GM21526 (cell line): ENCODE measurements around the gene CPE.

Experiments
- ATAC-seq: cut with Tn5 transposase; IDR thresholded peaks from one replicate; pipeline ENCODE4 v1.9.1; 2021; ENCODE audit warnings: moderate library complexity; ENCODE audit not compliant: unreplicated experiment, low FRiP score

Gene CPE

DNA sequence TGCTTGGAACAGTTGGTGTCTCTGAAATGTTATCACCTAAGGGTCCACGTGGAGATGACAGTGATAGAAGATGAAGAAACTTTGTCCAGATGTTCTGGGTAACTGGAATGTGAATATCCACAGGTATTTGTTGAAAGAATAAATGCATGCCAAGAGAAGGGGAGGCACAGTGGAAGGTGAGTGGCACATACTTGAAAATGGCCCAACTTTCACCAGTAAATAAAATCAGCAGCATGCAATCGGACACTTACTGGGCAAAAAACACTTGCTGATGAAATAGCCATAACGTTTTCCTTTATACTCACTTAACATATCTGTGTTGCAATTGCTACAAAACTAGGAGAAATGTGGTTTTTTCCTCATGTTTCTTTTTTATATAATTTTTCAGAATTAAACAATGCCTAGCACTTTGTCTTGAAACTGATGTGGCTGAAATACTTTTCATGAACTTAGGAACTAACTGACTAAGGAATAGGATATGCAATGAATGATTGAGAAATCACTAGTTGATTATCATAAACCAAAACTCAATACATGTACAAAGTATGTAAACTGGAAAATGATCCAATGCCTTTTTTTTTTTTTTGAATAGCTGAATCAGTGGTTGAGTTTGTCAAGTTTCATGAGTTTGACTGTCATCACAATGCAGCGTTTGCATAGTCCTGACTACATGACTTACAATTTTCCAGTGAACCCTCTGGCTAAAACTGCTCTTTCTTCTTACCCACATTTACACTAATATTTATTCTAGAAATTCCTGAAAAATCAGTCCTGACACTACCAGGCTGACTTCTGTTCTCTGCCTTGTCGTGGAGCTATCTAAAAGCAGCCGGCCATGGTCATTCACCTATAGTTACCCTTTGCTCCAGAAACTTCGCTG, 127.4 kb downstream of the CPE start:
- no peak for ATAC-seq

DNA sequence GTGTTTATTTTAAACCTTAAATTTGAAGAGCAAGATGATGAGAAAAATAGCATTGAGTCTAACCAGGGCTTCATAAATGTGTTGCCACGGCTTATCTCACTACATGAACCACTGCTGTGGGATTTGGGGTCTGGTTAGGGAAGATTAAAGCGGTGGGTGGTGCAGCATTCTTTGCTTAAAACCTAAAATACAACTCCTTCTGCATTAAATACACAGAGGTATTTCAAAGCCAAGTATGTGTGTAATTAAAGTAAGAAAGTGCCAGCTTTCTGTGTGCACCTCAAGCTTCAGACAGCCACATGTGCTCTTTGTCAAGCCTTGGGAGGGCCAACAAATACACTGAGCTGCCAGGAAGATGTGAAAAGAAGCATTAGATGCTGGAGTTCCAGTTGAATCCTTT, 128.0 kb downstream of the CPE start:
- ATAC-seq, result no peak

DNA sequence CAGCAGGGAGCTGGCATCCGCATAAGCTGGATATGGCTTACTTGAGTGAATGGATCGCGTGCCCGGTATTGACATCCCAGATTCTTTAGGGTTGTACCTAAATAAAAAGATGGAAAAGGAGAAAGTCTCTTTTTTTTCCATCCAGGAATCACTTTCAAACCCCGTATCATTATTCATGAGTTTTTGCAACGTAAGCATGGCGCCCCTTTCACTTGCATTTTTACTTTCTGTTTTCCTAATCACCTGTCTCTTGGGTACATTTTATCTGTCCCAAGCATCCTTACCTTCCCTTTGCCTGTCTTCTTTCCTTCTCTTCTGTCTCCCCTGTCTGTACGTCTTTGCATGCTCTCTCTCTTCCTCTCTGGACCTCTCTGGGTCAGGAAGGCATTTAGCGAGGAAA, 128.6 kb downstream of the CPE start:
- no peak for ATAC-seq

DNA sequence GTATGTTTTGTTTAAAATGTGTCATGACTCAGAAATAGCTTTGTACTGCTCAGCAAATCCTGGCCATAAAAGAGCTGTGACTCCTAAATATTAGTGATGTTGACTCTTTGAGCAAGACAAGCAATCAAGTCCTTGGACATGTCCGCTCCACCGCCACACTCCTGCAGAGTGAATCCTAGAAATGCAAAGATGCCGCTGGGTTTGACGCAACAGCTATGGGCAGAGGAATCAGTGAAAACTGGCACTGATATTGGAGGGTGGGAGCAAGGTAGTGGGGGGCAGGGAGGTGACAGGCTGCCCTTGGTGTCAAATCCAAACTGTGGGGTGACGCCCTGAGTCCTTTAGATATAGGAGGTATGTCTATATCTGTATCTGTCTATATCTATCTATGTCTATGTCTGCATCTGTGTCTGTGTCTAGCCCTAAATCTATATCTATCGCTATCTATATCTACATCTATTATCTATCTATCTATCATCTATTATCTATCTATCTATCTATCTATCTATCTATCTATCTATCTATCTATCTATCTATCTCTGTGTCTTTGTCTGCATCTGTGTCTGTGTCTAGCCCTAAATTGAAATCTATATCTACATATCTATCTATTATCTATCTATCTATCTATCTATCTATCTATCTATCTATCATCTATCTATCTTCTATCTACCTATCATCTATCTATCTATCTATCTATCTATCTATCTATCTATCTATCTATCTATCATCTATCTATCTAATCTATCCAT, 129.7 kb downstream of the CPE start:
- ATAC-seq, result no peak

DNA sequence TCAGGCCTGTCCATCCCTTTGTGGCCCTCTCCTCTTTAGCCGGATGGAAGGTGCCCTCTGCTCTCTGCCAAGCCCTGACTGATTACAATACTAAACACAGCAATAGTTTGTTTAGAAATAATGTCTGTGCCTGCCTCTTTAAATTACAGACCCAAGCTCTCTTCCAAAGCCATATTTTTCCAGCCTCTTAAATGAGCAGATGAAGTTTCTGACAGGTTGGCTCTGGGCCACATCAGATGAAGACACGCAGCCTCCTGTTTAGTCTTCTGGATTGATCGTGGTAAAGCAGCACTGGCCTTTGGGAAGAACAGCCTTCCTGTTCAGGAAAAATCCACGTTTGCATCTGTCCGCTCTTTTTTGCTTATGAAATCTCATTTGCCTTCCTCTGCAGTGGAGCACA, 133.6 kb downstream of the CPE start:
- ATAC-seq, result no peak

DNA sequence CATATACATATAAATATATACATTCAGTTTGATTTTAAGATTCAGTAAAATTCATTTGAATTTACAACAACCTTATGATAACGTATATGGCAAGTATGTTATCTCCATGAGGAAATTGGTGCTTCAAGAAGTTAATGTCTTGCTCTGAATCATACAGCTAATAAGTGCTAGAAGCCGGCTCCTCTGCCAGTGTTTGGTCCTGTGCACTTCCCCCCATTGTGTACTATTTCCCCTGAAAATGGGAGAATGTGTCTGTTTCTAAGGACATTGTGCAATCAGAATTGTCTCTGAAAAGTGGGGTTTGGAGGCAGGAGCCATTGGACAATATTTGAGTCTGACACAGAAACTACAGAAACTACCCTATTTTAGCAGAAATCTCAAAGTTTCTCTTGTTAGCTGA, 135.9 kb downstream of the CPE start:
- ATAC-seq, result no peak

DNA sequence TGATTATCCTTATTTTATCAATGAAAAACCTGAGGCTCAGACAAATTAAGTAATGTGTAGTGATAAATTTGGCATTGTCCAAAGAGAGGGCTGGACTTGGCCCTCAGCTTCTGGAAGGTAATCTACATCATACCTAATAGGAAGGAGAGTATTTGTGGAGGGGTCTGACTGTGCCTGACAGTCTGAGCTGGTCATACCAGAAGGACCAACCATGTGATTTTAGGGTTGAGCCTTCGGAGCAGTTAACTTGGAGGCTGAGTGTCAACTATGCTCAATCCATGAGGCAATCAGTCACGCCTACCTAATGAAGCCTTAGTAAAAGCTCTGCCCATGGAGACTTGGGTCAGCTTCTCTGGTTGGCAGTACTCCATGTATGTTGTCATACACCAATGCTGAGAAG, 136.4 kb downstream of the CPE start:
- no peak for ATAC-seq

DNA sequence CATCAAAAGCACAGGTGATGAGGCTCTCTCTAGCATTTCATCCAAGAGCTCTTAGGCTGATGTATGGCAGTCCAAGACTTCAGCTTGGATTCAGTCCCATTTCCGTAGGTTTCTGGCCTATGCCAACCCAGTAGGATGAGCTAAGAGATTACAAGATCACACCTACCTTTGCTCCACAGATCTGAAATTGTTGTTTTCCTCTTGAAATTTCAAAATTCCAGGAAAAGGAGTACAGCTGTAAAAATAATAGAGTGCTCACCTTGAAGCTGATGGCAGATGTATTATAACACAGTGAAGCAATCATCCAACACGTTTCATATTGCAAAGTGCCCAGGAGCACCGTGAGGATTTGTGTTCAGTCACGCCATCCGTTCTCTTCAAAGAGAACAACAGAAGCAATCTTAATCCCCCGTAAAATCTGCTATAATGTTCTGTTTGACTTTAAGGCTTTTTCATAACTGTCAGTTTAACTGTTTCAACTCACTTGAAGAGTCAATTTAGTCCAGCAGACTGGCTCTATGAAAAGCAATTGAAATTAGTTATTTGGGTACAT, 137.5 kb downstream of the CPE start:
- no peak for ATAC-seq

DNA sequence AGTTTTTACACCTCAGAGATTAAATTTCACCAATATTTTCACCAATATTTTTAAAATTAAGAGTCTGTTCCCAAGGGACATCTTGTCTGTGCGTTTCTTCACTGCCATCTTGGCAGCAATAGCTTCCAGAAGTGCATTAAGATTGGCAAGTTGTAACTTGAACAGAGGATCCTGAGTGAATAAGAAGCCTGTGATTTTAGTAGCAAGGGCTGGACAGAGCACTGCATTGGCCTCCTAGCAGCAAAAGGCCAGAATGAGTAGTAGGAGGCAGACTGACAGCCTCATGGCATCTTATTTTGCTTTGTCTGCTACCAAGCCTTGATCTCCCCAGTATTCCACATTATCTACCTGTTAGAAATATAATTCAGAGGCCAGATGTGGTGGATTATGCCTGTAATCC, 138.4 kb downstream of the CPE start:
- ATAC-seq, result no peak

DNA sequence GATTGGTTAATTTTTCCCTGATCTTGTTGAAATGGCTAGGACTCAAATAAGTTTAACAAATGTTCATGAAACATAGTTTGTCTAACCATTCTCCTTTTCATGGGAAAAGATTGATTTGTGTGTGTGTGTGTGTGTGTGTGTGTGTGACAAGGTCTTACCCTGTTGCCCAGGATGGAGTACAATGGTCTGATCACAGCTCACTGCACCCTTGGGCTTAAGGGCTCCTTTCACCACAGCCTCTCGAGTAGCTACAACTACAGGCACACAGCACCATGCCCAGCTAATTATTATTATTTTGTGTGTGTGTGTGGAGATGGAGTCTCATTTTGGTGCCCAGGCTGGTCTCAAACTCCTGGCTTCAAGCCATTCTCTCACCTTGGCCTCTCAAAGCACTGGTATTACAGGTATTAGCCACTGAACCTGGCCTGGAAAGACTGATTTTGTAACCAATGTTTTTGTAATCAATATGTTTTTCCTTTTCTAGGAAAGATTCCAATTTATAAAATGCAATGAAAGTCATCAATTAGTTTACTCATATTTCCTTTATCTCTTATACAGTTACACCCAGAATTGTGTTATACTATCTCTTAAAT, 139.3 kb downstream of the CPE start:
- no peak for ATAC-seq

DNA sequence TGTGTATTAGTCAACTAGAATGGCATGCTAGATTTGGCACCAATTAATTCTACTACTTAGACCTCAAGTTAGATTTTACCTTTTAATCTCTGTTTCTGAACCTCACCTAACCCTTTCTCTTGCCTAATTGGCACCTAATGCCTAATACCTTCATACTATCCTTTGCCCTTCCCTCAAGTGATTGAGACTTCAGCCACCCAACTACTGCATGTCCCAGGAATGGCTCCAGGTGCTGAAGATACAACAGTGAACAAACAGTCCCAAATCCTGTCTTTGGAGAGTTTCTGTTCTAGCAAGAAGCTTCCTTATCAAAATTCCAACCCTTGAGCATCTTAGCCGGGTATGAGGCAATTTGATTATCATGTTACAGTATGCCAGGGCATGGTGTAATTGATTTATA, 139.9 kb downstream of the CPE start:
- ATAC-seq, result no peak

DNA sequence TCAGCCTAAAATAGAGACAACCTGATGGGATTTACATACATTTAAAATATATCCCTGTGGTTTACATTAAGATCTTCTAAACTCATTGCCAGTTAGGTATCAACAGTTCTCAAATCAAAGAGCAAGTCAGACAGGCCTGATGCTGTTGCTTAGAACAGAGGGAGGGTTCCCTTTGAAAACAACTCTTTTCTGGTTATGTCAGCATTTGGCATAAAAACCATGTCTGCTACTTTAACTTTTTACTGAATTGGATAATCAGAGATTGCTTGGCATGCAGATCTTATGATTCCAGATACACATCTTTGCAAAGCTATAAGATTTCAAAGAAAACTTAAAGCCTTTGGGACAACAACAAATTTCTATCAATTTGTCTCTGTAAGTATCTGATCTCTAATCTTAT, 140.8 kb downstream of the CPE start:
- ATAC-seq, result no peak

DNA sequence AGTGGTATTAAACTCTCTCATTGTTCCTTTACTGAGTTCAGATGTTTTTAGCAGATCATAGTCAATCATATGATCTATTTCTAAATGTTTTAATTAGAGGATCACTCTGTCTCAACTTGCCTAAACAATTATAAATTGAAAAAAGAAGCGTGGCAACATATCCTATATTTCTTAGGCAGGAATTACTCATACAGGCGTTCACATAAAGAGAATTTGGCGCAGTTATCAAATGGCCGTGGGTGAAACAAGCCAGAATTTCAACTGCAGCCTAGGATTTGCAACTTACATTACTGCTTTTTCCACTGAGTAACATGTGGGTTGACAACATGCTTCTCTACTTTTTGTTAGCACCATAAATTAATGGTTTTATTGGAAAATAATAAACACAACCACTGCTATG, 141.3 kb downstream of the CPE start:
- ATAC-seq, result no peak

DNA sequence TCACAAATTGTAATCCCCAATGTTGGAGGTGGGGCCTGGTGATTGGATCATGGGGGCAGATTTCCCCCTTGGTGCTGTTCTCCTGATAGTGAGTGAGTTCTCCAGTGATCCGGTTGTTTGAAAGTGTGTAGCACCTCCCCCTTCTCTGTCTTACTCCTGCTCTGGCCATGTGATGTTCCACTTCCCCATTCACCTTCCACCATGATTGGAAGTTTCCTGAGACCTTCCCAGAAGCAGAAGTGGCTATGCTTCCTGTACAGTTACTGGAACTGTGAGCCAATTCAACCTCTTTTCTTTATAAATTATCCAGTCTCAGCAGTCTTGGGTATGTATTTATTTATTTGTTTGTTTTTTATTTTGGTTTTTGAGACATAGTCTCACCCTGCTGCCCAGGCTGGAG, 143.2 kb downstream of the CPE start:
- ATAC-seq, result no peak

DNA sequence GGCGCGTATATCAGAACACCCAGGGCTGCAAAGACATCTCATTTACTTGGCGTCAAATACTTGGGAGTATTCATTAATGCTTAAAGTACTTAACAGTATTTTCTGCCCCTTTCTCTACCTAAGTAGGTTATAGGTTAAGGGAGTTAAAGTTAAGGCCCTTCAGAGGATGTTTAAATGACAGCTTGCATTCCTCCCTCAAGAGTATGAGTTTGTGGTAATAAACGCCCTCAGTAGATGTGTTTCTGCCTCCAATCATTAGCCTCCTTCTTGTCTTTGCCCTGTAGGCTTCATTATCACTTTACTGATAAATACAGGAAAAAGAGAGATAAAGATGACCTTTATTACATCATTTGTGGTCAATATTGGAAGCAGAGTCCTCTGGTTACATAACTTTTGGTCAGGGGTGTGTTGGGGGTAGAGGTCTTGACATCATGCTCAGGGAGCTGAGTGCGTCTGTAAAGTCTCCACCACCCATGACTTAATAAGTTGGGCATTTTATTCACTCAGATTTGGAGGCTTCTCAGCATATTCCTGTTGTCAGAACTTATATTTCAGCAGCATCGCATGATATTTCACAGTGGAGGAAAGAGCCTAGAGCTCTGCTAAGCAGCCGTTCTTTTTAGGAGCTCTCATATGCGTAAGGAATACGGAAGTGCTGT, 145.9 kb downstream of the CPE start:
- no peak for ATAC-seq

DNA sequence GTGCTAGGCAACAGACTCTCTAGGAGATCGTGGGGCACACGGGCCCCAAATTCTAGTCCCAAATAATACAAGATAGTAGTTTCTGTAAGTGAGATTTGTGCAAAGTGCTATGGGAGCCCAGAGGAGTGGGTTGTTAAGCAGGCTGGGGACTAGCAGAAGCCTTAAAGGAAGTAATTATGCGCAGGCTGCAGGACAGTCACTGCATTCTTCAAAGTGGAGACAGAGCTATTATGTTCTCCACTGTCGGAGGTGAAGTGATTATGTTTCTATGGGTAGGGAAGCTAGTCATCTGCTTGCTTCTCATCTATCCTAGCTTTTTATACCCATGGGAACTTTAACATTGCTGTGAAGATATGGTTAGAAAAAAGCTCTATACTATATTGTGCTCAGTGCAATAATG, 154.2 kb downstream of the CPE start:
- ATAC-seq, result no peak

DNA sequence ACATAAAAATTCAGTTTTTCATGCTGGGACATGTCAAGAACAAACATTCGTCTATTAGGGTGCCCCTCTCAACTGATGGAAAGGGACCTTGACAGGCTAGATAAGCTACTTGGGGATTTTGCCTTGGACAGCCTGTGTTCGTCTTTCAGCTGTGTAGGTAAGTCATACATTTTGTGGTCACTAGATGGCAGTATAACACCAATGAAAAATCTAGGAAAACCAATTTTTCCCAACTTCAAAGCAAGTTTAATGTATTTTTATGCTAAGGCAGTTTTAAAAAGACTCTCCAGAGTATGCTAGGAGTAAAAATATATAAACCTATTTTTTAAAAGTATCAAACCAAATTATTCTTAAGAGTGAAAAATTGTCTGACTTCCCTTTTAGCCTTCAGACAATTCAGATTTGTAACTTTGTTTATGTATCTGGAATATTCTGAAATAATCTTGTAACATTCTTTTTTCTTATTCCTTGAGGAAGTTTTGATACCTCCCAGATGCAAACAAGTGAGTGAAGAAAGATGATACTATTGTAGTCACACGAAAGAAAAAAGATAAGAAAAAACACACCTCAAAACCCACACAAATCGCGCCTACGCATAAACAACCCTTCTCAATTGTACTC, 158.3 kb downstream of the CPE start:
- peak; percentile 76 for ATAC-seq

DNA sequence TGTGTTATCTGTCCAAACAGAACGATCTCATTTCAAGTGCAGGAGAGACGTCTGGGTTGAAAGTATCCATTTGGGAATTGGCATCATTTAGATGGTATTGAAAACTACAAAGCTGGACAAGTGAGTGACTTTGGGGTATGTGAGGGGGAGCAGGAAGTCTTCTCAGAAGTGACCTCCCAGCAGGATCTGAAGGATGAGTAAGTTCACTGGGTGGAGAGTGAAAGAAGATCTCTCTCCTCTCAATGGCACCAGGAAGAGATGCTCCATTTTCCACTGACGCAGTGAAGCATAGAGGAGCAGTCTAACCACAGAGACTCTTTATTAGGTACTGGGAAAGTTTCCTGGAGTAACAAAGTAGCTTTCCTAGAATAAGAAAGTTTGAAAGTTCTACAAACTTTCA, 161.0 kb downstream of the CPE start:
- ATAC-seq, result no peak

DNA sequence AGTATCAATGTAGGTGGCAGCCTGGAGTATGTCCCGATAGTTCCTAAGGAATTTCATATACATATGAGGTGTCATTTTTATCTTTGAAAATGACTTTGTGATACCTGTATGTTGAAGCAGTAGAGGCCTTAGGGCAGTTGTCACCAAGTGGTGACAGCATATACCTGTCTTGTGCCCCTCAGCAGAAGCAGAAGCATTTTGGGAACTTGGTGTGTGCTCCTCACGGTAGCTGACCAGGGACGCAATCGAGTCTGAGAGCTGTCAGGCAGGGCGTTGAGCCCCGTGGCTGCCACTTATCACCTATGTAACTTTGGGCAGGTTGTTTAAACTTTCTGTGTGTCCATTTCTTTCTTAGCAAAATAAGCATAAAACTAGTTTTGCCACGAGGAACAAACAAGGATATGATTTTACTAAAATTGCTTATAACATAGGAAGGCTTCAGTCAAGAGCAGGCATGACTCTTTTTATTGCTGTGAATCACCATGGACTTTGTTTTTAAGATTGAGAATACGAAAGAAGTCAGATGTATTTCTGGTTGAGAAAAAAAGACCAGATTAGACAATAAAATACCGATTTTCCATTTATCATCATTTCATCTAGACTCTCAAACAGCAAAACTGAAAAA, 161.5 kb downstream of the CPE start:
- no peak for ATAC-seq

DNA sequence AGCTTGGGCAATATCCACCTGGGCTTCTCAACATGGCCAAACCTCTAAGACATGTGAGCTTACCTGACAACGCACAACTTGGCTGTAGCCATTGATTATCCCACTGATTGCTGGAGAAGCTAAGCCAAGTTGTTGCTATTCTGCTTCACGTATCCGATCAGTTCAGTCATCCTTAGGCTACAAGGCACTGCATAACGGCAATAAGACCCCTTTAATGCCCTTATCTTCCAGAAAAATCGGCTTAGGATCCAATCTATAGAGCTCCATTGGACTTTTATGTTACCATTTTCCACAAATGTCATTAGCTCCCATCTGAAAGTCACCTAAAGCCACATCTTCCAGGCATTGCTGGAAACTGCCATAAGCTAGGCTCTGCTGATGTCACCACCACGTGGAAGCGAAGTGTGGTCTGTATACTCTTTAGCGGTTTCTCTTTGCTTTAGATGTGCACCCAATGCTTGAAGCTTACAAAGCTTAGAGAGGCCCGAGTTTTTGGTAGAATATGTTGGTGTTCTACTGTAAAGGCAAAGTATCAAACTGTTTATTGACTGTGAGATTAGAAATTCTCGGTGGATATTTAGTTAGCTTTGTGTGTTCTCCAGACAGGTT, 163.1 kb downstream of the CPE start:
- ATAC-seq, result no peak
